Suprapubic skin (tissue), 4 donors: ENCODE data around the gene DRC3.

Experiments
- EP300 ChIP-seq: sonication (generic); formaldehyde crosslinking; IDR thresholded peaks from one replicate; pipeline ENCODE4 v1.6.1; 2017; ENCODE audit warnings: antibody characterized with exemption
- POLR2A ChIP-seq, 2 donors: fragments of 450-650 bp; IDR thresholded peaks; one replicate each; pipeline ENCODE4 v1.6.1; 2017; ENCODE audit warnings: antibody characterized with exemption in 2 of 2, mild to moderate bottlenecking in 2 of 2, moderate library complexity in 2 of 2
- POLR2AphosphoS5 ChIP-seq, 3 donors: sonication (generic); formaldehyde crosslinking; IDR thresholded peaks; one replicate each; pipeline ENCODE4 v1.6.1; 2017; ENCODE audit warnings: antibody characterized with exemption in 3 of 3
- TF ChIP-seq, protein P1 (sequence below), 2 donors: fragments of 200-600 bp in 1 of 2; fragments of 450-650 bp in 1 of 2; sonication (generic) in 1 of 2; IDR thresholded peaks; one replicate each; pipeline ENCODE4 v1.5.1; 2016 to 2019; ENCODE audit warnings: antibody characterized with exemption in 2 of 2, mild to moderate bottlenecking in 1 of 2, moderate library complexity in 1 of 2

DNA sequence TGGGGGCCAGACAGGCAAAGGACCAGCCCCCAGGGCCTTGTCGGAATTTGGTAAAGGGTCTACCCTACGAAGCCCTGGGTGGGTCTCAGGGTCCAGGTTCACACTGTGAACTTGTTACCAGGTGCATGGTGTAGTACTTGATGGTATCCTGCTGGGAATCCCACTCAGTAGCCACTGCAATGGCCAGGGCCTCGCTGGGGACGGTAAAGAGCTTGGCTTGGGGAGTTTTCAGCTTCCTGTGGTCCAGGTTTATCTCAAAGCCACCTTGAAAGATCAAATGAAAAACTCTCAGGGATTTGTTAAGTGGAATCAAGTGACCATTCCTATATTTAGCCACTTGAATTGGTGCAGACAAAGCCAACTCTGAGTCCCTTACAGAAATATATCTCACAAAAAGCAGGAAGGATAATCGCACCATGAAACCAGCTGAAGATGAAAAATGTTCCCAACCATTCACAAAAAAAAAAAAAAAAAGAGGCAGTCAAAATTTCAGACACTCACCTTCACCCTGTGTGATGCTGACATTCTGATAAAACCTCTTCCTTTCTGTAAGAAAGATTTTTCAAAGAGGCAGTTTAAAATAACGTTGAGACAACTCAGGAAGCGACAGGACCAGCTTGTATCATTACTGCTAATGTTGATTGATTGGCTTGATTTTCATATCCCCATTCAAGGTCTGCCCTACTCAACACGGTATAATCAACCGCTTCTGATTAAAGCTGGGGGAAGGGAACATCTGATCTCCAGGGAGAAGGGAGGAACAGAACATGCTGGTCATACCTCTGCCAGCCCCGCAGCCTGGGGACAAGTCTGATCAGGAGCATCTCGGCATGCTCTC is 55.7 kb downstream of the DRC3 start:
- TF ChIP-seq, protein P1, sequence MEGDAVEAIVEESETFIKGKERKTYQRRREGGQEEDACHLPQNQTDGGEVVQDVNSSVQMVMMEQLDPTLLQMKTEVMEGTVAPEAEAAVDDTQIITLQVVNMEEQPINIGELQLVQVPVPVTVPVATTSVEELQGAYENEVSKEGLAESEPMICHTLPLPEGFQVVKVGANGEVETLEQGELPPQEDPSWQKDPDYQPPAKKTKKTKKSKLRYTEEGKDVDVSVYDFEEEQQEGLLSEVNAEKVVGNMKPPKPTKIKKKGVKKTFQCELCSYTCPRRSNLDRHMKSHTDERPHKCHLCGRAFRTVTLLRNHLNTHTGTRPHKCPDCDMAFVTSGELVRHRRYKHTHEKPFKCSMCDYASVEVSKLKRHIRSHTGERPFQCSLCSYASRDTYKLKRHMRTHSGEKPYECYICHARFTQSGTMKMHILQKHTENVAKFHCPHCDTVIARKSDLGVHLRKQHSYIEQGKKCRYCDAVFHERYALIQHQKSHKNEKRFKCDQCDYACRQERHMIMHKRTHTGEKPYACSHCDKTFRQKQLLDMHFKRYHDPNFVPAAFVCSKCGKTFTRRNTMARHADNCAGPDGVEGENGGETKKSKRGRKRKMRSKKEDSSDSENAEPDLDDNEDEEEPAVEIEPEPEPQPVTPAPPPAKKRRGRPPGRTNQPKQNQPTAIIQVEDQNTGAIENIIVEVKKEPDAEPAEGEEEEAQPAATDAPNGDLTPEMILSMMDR (IDR thresholded peaks at IDR 0.05): no peak
- TF ChIP-seq POLR2A (IDR thresholded peaks at IDR 0.05) (no peak), EP300 (no peak), POLR2AphosphoS5 (IDR thresholded peaks at IDR 0.05) (no peak)
